Islet precursor cell (in vitro differentiated cells): ENCODE results near the gene PHF2.

Source experiments
- DNase-seq: peaks from one replicate; pipeline ENCODE4 v3.0.0-alpha.2; 2018

Gene PHF2

DNA sequence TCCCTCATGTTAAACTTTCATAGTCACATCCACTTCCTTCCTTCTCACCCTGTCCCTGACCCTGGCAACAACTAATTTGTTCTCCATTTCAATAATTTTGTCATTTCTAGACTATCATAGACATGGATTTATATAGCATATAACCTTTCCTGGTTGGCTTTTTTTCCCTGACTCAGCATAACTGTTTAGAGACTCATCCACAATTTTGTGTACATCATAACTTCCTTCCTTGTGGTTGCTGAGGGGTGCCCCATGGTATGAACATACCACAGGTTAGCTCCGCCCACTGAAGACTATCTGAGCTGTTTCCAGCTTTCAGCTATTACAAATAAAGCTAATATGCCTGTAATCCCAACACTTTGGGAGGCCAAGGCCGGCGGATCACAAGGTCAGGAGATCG, 137.3 kb downstream of the PHF2 start:
- DNase-seq = no peak

DNA sequence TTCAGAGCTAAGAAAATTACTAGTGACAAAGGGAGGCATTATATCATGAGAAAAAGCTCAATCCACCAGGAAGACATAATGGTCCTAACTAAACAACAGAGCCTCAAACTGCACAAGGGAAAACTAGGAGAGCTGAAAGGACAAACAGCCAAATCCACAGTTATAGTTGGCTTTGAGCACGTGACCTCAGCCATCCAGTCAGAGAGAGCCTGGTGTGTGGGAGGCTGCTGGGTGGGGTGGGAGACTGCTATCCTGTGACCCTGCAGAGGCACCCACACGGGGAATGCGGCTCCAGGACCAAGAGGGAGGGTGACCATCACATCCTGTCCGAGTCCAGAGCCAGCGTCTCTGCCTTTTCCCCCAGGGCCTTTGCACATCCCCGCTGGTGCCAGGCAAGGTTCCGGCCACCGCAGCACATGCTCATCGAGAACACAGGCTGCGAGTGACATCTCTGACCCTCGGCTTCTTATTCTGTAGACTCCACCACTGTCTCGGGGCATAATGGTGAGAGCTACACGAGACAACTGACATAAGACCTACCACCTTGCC, 145.1 kb downstream of the PHF2 start:
- DNase-seq = no peak

DNA sequence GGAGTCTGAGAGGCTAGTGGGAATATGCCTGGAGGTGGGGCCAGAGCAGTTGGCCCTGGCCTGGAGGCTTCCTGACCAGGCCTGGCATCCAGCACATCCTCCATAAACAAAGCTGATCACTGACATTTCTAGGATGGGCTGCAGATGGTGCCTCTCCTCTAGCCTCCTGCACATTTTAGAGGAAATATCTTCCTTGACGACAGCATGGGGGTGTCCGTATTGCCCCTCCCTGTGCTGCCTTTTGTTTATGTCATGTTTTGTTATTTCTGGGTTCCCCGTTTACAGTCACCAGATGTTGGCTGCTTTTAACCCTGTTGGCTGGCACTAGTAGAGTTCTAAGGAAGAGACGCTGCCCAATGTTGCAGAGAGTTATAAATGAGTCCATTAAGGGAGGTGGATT, 148.5 kb downstream of the PHF2 start:
- DNase-seq = no peak

DNA sequence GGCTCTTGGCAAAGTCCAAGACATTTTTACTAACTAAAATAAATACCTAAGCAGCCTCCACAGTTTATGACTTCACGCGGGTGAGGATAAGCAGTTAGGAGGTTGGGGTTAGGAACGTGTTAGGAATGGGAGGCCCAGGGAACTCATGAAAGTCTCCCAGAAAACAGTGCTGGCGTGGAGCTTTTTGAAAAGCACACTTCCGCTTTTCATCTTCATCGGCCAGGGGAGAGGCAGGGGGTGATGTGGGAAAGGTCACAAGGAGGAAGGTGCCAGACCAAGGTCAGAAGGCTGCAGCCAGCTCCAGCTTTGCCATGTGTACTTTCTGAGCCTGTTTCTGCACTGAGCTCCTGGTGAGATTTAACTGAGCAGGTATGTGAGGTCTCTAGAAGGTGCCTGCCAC, 149.0 kb downstream of the PHF2 start:
- DNase-seq = no peak

DNA sequence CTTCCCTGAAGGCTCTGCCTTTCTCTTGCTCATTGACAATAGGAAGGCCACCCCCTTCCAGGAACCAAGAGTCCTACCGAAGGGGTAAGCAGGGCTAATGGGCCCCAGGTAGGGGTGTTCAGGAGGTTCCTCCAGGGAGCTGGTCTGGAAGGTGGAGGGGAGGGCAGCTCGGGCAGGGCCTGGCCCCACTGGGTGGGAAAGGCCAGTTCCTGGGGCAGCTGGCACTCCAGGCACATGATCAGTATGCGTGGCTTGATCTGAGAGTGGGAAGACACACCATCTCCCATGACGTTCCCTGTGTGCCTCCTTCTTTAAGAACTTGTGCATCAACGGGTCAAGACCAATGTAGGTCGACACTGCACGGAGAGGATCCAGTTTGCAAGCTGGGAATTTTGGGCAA, 149.8 kb downstream of the PHF2 start:
- DNase-seq = no peak
